WTC11 (cell line): ENCODE data around the gene UBE2L3. TPM values are rescaled to one million over a fixed set of nuclear protein-coding genes. Genes with fewer than 3 reads are reported as not detected.

Experiments used
- ATAC-seq: fragments of 200-7000 bp; cut with Tn5 transposase; 2 replicates; pipeline ENCODE4 v1.10.0; 2021; ENCODE audit warnings: mild to moderate bottlenecking, moderate library complexity
- CTCF ChIA-PET: fragments of 300-600 bp; sonication (Branson Sonifier 250); formaldehyde crosslinking; loops from one replicate; lab custom pipeline; 2021; ENCODE audit warnings: antibody characterized with exemption; lab: Charles Lee
- POLR2A ChIA-PET: fragments of 350-600 bp; sonication (Branson Sonifier 250); formaldehyde crosslinking; loops from one replicate; lab custom pipeline; 2021; ENCODE audit warnings: antibody characterized with exemption; lab: Charles Lee
- DNase-seq: peaks from one replicate; pipeline ENCODE4 v3.0.0; 2021; ENCODE audit warnings: low spot score
- H3K27ac Mint-ChIP-seq: 2 replicates; pipeline ENCODE4 v1.8.0; 2021; ENCODE audit warnings: mixed read lengths
- H3K27me3 Mint-ChIP-seq: 2 replicates; pipeline ENCODE4 v1.8.0; 2021; ENCODE audit warnings: low read depth, mild to moderate bottlenecking, moderate library complexity, mixed read lengths
- H3K36me3 Mint-ChIP-seq: 2 replicates; pipeline ENCODE4 v1.8.0; 2021; ENCODE audit warnings: mixed read lengths
- H3K4me1 Mint-ChIP-seq: 2 replicates; pipeline ENCODE4 v1.8.0; 2022; ENCODE audit warnings: mixed read lengths
- H3K4me3 Mint-ChIP-seq: 2 replicates; pipeline ENCODE4 v1.8.0; 2021; ENCODE audit warnings: mild to moderate bottlenecking, moderate library complexity, mixed read lengths
- H3K9me3 Mint-ChIP-seq: 2 replicates; pipeline ENCODE4 v1.8.0; 2021; ENCODE audit warnings: mixed read lengths
- ARID4B ChIP-seq: sonication (generic); formaldehyde crosslinking; IDR thresholded peaks from 2 replicates; pipeline ENCODE4 v1.8.0; 2023; ENCODE audit warnings: missing genetic modification reagents, mild to moderate bottlenecking, borderline replicate concordance
- CDX4 ChIP-seq: fragments of 250-450 bp; sonication (Bioruptor Pico); IDR thresholded peaks from 2 replicates; pipeline ENCODE4 v1.9.0; 2021; ENCODE audit warnings: moderate library complexity, mild to moderate bottlenecking, inconsistent platforms, borderline replicate concordance
- E2F1 ChIP-seq: sonication (generic); formaldehyde crosslinking; IDR thresholded peaks from 2 replicates; pipeline ENCODE4 v1.8.0; 2022; ENCODE audit warnings: mild to moderate bottlenecking, missing genetic modification reagents
- ETV6 ChIP-seq: sonication (generic); formaldehyde crosslinking; IDR thresholded peaks from 2 replicates; pipeline ENCODE4 v1.8.1; 2022; ENCODE audit warnings: mild to moderate bottlenecking, missing genetic modification reagents
- FOXP1 ChIP-seq: sonication (generic); formaldehyde crosslinking; IDR thresholded peaks from 2 replicates; pipeline ENCODE4 v1.8.0; 2022; ENCODE audit warnings: missing genetic modification reagents, mild to moderate bottlenecking, moderate library complexity, borderline replicate concordance
- GABPB1 ChIP-seq: sonication (generic); formaldehyde crosslinking; IDR thresholded peaks from 2 replicates; pipeline ENCODE4 v1.8.1; 2023; ENCODE audit warnings: mild to moderate bottlenecking, missing genetic modification reagents
- HMGXB4 ChIP-seq: sonication (generic); formaldehyde crosslinking; IDR thresholded peaks from 2 replicates; pipeline ENCODE4 v1.8.1; 2023; ENCODE audit warnings: mild to moderate bottlenecking, moderate library complexity, missing genetic modification reagents
- NFYB ChIP-seq: sonication (generic); formaldehyde crosslinking; conservative IDR thresholded peaks from 2 replicates; pipeline ENCODE4 v1.8.0; 2022; ENCODE audit warnings: low read depth, missing genetic modification reagents
- NR2C2 ChIP-seq: sonication (generic); formaldehyde crosslinking; IDR thresholded peaks from 2 replicates; pipeline ENCODE4 v1.8.0; 2022; ENCODE audit warnings: mild to moderate bottlenecking, missing genetic modification reagents
- TCF7 ChIP-seq: sonication (generic); formaldehyde crosslinking; IDR thresholded peaks from 2 replicates; pipeline ENCODE4 v1.8.0; 2022; ENCODE audit warnings: mild to moderate bottlenecking, low read depth, missing genetic modification reagents, moderate library complexity
- TEAD4 ChIP-seq: sonication (generic); formaldehyde crosslinking; IDR thresholded peaks from 2 replicates; pipeline ENCODE4 v1.8.0; 2022; ENCODE audit warnings: mild to moderate bottlenecking, missing genetic modification reagents
- TP53 ChIP-seq: sonication (generic); formaldehyde crosslinking; IDR thresholded peaks from 2 replicates; pipeline ENCODE4 v1.8.1; 2023; ENCODE audit warnings: mild to moderate bottlenecking, missing genetic modification reagents
- ZNF121 ChIP-seq: sonication (generic); formaldehyde crosslinking; IDR thresholded peaks from 2 replicates; pipeline ENCODE4 v1.8.0; 2023; ENCODE audit warnings: missing genetic modification reagents
- total RNA-seq: library from RNA; stranded (reverse); gene quantifications from 3 replicates; pipeline ENCODE4 v1.2.3, GENCODE V29; 2021
- TF ChIP-seq, protein P1 (sequence below): sonication (generic); formaldehyde crosslinking; IDR thresholded peaks from 2 replicates; pipeline ENCODE4 v1.8.0; 2023; ENCODE audit warnings: mild to moderate bottlenecking, missing genetic modification reagents
- TF ChIP-seq, protein P2 (sequence below): fragments of 250-450 bp; sonication (Bioruptor Pico); IDR thresholded peaks from 2 replicates; pipeline ENCODE4 v1.8.0; 2021; ENCODE audit warnings: mild to moderate bottlenecking
- TF ChIP-seq, protein P3 (sequence below): sonication (generic); formaldehyde crosslinking; IDR thresholded peaks from 2 replicates; pipeline ENCODE4 v1.8.1; 2022; ENCODE audit warnings: mild to moderate bottlenecking, moderate library complexity, missing genetic modification reagents

UBE2L3 gene
- total RNA-seq, 1 experiment from 2014 or later = 79.1 TPM

GRCh38 chr22:21603973-21604372 lies 36.5 kb downstream of the UBE2L3 start (continued):
- TF ChIP-seq NFYB (CRISPR knock-in tag) (no peak), E2F1 (no peak), FOXP1 (no peak), TEAD4 (CRISPR knock-in tag) (no peak), GABPB1 (no peak), NR2C2 (no peak), TCF7 (no peak)
- TF ChIP-seq, protein P1, sequence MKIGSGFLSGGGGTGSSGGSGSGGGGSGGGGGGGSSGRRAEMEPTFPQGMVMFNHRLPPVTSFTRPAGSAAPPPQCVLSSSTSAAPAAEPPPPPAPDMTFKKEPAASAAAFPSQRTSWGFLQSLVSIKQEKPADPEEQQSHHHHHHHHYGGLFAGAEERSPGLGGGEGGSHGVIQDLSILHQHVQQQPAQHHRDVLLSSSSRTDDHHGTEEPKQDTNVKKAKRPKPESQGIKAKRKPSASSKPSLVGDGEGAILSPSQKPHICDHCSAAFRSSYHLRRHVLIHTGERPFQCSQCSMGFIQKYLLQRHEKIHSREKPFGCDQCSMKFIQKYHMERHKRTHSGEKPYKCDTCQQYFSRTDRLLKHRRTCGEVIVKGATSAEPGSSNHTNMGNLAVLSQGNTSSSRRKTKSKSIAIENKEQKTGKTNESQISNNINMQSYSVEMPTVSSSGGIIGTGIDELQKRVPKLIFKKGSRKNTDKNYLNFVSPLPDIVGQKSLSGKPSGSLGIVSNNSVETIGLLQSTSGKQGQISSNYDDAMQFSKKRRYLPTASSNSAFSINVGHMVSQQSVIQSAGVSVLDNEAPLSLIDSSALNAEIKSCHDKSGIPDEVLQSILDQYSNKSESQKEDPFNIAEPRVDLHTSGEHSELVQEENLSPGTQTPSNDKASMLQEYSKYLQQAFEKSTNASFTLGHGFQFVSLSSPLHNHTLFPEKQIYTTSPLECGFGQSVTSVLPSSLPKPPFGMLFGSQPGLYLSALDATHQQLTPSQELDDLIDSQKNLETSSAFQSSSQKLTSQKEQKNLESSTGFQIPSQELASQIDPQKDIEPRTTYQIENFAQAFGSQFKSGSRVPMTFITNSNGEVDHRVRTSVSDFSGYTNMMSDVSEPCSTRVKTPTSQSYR (CRISPR knock-in tag) = no peak

DNA sequence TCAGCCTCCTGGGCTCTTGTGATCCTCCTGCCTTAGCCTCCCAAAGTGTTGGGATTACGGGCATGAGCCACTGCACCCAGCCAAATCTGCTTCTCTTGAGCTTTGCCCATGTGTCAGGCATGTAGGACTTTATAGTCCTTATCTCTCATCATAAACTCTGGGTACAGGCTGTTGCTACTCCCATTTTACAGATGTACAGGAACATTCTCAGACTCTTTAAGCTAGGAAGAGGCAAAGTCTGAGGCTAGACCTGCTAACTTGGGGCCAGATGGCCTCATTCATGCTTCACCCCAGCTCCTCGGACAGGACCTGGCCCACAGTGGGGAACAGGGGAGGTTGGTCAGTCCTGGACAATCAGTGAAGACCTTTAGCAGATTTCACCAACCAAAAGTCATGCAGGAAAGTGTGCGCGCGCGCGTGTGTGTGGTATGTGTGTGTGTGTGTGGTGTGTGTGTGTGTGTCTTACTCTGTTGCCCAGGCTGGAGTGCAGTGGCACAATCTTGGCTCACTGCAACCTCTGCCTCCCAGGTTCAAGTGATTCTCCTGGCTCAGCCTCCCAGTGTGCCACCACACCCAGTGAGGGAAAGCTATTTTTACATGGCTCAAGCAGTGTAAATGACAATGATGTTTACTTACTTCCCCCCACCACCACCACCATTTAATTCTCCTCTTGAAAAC lies 38.5 kb downstream of the UBE2L3 start:
- peaks cover 6% of the 10 kb centered on the region; the same call in 1 of the 2 replicates for H3K4me1 Mint-ChIP-seq
- CTCF ChIA-PET = interaction anchor here (0.9 to 3.0 kb wide), 5 partner anchors 12 to 40 kb away, joined by 3 to 10 read pairs (median 6); partner anchors contain the start of gene SDF2L1

GRCh38 chr22:21606775-21607174 lies 39.3 kb downstream of the UBE2L3 start:
- Mint-ChIP-seq H3K9me3 (no peaks in the 10 kb centered on the region), H3K27ac (no peak overlapping the region), H3K27me3 (no peaks in the 10 kb centered on the region), H3K36me3 (peaks cover 20% of the 10 kb centered on the region), H3K4me1 (peaks cover 6% of the 10 kb centered on the region; the same call in 1 of the 2 replicates), H3K4me3 (no peak overlapping the region)
- no peak for ATAC-seq
- ChIA-PET POLR2A (no interaction called here), CTCF (interaction anchor here (1.3 to 3.0 kb wide), 3 partner anchors 13 to 40 kb away, joined by 6 to 10 read pairs (median 7); no protein-coding TSS in a partner anchor)
- no peak for DNase-seq
- TF ChIP-seq E2F1 (no peak), HMGXB4 (CRISPR knock-in tag) (no peak), ARID4B (CRISPR knock-in tag) (no peak), ETV6 (CRISPR knock-in tag) (no peak), CDX4 (CRISPR knock-in tag) (no peak)
- TF ChIP-seq, protein P2, sequence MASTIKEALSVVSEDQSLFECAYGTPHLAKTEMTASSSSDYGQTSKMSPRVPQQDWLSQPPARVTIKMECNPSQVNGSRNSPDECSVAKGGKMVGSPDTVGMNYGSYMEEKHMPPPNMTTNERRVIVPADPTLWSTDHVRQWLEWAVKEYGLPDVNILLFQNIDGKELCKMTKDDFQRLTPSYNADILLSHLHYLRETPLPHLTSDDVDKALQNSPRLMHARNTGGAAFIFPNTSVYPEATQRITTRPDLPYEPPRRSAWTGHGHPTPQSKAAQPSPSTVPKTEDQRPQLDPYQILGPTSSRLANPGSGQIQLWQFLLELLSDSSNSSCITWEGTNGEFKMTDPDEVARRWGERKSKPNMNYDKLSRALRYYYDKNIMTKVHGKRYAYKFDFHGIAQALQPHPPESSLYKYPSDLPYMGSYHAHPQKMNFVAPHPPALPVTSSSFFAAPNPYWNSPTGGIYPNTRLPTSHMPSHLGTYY (CRISPR knock-in tag) = no peak
- TF ChIP-seq, protein P3, sequence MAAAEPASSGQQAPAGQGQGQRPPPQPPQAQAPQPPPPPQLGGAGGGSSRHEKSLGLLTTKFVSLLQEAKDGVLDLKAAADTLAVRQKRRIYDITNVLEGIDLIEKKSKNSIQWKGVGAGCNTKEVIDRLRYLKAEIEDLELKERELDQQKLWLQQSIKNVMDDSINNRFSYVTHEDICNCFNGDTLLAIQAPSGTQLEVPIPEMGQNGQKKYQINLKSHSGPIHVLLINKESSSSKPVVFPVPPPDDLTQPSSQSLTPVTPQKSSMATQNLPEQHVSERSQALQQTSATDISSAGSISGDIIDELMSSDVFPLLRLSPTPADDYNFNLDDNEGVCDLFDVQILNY (CRISPR knock-in tag) = no peak

More for the DNA sequence above, 38.5 kb downstream of the UBE2L3 start:
- H3K27ac Mint-ChIP-seq = 0 out of 2 replicates have a peak overlapping the region, but pooled peaks have one; percentile 45
- H3K4me3 Mint-ChIP-seq = no peak overlapping the region
- DNase-seq (no peak), ATAC-seq (no peak)
- H3K36me3 Mint-ChIP-seq = peaks cover 13% of the 10 kb centered on the region
- H3K27me3 Mint-ChIP-seq = no peaks in the 10 kb centered on the region
- no peak for TF ChIP-seq TP53
- 0 out of 2 replicates have a peak, but pooled peaks have one; percentile 51 for TF ChIP-seq ZNF121 (CRISPR knock-in tag)
- H3K9me3 Mint-ChIP-seq = no peaks in the 10 kb centered on the region
- POLR2A ChIA-PET = no interaction called here
